ENCODE results near the gene SH3D19. TPM values are rescaled to one million over a fixed set of nuclear protein-coding genes. Genes with fewer than 3 reads are reported as not detected.

SH3D19 gene
- total RNA-seq, 1 donor from 2014 or later = 25.1 TPM

GRCh38 chr4:151074416-151074916 lies 250.9 kb downstream of the SH3D19 start:
- DNase-seq (ENCODE audit: low read depth, low spot score) = no peak
- Mint-ChIP-seq H3K27ac (ENCODE audit: unreplicated experiment) (no peak overlapping the region), H3K36me3 (ENCODE audit: low read depth) (no peaks in the 10 kb centered on the region), H3K4me1 (no peaks in the 10 kb centered on the region), H3K9me3 (no peaks in the 10 kb centered on the region), H3K4me3 (no peak overlapping the region), H3K27me3 (ENCODE audit: low read depth) (no peaks in the 10 kb centered on the region)
- no peak for TF ChIP-seq CTCF (conservative IDR thresholded peaks at IDR 0.05)

Other genes with a start within 250 kb of the SH3D19 start
- 2,382 and 2,466 TPM in 2 replicates for gene RPS3A, start 226.0 kb downstream of the SH3D19 start, total RNA-seq
- gene PRSS48, start 48.4 kb downstream of the SH3D19 start, total RNA-seq = not detected in 2 replicates
- 0.23 TPM in 1 of 2 replicates, not detected in the other for gene FHIP1A, start 83.6 kb upstream of the SH3D19 start, total RNA-seq